ENCODE results near the gene TNIP2.

- no peak for TF ChIP-seq CTCF (IDR thresholded peaks at IDR 0.05)
- TF ChIP-seq EZH2 (IDR thresholded peaks at IDR 0.05; ENCODE audit: borderline replicate concordance, insufficient read depth, low read depth, low read length, poor library complexity, severe bottlenecking): no peak
Observed at GRCh38 chr4:2728221-2728620, 27.9 kb downstream of the TNIP2 start.
